GM18517 (cell line): ENCODE results near the gene ZNF473.
A peak's percentile ranks its signal among the peaks of the same experiment; 100 is the strongest.

ENCODE experiments used
- ATAC-seq: cut with Tn5 transposase; IDR thresholded peaks from one replicate; pipeline ENCODE4 v1.9.1; 2021; ENCODE audit warnings: mild to moderate bottlenecking, moderate library complexity; ENCODE audit not compliant: unreplicated experiment

ZNF473 gene

DNA sequence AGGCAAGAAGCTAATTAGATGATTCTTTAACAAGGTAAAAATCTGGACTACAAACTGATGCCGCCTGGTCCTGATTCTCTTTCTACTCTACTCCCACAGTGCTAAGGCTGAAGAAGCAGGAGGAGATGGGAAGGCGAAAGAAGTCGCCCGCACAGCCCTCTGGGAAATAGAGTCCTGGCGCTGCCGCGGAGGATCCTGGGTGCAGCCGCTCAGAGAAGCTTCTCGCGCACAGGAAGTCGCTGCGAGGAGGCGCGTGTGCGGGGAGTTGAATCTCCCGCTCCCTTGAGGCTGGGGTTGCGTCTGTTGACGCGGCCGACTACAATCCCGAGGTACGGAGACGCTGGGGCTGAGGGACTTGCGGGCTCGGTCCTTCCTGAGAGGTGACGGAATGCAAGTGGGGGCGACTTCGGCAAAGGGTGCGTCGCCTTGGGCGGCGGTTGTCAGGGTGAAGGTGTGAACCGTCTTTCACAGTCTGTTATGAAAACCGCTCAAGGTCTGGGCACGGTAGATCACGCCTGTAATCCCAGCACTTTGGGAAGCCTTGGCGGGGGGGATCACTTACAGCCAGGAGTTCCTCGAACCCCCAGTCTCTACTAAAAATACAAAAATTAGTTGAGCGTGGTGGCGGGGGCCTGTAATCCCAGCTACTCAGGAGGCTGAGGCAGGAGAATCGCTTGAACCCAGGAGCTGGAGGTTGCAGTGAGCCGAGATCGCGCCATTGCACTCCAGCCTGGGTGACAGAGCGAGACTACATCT lies at the start of gene ZNF473:
Gene ZNF473, plus strand, starts transcription at position 212 of the 756 bp plus-strand sequence. CDS start 5,078 bp downstream, outside the sequence.
- ATAC-seq = peak; percentile 59

DNA sequence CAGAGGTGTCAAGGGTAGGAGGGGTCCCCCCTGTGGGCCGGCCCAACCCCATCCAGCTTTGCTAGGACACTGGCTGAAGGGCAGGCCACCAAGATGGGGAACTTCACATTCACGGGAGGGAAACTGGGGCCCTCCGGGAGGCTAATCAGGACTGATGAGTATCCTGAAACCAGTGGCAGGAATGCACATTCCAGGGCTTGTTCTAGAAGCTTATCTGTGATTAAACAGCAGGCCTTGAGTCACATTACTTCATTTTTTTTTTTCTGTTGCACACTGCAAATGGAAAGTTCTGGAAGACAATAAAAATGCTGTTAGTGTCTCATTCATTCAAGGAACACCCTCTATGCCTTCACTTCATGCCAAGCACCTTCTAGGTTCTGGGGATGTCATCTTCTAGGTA lies 49.3 kb upstream of the ZNF473 start:
- ATAC-seq = no peak

DNA sequence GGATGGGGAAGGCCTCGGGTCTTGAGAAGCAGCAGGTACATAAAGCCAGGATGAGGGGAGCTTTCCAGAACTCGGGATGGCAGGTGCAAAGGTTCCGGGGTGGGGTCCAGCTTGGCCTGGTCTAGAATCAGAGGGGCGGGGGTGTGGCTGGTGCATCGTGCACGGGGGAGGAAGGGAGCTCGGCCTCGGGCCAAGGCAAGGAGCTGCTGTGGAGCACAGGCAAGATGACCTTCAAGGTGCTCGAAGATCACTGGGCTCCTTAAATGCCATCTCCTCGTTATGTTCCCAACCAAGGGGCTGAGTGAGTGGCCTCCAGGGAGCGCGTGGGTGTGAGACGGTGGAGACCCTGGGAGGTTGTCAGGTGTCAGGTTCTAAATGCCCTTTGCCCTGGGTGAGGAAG lies 48.7 kb upstream of the ZNF473 start:
- no peak for ATAC-seq

DNA sequence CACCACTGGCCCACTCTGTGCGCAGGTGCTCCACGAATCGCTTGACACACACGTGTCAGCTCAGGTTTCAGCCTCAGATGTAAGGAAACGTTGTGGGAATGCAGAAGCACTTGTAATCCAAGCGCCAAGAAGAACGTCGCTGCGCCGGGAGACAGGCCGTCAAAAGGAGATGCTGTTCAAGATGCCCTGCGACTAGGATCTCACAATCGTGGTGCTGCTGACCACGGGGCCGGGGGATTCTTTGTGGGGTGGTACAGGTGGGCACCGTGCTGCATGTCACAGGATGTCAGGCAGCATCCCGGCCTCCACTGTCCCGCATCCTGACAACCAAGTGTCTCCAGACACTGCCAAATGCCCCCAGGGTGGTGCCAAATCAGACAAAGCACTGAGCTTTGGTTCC lies 47.9 kb upstream of the ZNF473 start:
- ATAC-seq = no peak

DNA sequence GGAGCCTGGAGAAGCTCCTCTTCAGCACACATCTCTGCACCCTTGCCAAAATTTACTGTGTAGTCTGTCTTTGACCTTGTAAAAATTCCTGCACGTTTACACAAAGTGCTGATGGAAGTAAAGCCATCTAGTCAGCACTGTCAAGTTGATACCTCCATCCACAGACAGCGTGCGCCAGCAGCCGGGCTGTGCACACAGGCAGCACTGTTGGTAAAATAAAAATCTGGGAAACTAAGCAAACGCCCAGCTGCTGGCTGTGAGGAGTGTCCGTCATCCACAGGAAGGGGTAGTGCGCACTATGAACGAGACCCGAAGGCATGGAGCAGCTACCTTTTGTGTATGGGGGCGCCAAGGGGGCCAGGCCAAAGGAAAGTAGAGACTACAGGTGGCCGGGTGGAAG lies 47.5 kb upstream of the ZNF473 start:
- ATAC-seq = no peak

DNA sequence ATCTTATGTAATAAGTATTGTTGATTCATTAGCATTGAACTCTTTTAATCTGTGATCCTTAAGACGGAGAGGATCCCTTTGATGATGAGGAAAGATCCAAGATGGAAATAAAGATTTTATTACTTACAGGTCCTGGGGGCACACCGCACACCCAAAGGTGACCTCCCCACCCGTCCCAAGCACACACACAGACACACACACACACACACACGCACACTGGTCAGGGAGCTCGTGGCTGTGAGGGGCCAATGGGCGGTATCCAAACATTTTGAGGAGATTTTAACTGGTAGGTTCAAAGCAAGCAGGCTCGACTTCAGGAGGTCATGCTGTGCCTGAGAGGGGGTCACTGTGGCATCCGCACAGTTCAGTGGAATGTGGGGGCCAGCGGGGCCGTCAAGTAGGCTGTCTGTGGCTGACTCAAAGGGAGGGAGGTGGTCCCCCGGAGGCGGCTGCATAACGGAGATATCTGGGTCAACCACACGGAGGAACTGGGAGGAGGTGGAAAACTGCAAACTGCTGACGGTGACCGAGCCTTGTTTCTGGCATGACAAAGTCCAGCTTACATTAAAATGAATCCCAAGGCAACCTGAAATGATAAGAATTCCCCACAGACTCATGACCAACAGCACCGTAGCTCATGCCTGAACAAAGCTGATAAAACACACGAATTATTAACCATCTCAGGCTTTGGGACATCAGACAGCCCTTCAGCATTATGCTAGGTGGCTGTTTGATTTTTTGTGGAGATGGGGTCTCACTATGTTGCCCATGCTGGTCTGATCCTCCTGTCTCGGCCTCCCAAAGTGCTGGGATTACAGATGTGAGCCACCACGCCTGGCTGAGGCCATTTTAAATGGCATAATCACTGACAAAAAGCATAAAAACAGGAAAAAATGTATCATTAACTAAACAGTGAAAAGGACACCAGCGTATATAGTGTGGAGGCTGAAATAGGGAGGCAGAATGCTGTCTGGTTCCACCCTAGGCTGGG lies 43.9 kb upstream of the ZNF473 start:
- no peak for ATAC-seq

DNA sequence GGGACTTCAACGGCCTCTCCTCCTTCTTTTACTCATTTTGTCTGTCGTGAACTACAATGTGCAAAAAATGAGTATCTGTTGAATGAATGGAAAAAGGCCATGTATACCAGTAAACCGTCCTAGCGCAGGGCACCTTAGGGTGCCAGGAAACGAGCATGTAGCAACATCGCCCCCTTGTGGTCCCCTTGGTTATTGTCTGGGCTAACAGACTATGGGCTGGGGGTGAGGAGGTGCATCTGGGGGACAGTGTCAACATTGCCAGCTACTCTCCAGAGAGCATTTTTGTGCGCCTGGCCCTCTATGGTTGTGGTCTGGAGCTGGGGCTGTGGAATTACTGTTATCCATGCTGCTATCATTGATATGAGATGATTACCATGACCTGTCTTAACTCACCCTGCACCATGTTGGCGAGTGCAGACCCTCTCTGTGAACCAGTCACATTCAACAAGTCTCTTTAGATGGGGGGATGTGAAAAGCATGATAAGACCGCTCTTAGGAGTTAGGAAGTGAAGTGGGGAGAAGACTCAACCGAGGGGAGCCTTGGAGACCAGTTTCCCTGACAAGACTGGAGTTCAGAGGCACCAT lies 42.1 kb upstream of the ZNF473 start:
- ATAC-seq = no peak

DNA sequence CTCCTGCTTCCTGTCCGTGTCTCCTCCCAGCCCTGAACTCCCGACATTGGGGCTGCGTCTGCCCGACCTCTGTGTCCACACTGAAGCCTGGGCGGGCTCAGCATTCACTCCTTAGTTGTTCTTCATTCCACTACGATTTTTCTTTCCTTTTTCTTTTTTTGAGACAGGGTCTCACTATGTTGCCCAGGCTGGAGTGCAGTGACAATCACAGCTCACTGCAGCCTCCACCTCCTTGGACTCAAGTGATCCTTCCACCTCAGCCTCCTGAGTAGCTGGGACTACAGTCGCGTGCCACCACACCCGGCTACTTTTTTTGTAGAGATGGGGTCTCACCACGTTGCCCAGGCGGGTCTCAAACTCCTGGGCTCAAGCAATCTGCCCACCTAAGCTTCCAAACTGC lies 41.3 kb upstream of the ZNF473 start:
- no peak for ATAC-seq

DNA sequence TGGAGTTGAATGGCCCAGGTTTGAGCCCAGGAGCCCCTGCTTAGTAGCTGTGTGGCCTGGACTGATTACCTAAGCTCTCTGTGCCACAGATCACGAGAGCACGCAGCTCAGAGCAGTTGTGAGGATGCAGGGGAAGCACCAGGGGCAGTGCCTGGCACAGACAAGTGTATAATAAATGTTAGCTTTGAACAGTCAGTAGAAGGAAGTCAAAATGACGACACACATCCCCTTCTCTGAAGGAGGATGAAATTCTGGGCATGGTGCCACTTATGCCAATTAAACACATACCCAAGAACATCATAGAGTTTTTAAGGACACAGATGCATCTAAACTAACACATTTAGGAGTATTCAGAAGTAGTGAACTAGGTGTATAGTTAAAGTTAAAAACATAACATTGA lies 39.9 kb upstream of the ZNF473 start:
- no peak for ATAC-seq

DNA sequence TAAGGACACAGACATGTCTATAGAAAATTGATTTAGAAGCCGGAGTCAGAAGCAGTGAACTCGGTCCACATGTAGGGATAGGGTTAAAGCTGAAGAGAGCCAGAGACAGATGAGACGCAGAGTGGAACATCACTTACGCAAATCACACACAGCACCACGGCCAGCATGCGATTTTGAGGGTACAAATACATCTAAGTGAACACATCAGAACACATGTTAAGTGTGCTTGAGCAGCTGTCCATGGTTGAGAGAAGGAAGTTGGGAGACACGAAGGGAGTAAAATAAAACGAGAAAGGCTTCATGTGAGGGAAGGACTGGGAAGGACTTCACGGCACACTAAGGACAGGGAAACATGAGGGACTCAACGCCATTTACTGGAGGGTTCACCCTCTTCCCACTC lies 39.5 kb upstream of the ZNF473 start:
- no peak for ATAC-seq

DNA sequence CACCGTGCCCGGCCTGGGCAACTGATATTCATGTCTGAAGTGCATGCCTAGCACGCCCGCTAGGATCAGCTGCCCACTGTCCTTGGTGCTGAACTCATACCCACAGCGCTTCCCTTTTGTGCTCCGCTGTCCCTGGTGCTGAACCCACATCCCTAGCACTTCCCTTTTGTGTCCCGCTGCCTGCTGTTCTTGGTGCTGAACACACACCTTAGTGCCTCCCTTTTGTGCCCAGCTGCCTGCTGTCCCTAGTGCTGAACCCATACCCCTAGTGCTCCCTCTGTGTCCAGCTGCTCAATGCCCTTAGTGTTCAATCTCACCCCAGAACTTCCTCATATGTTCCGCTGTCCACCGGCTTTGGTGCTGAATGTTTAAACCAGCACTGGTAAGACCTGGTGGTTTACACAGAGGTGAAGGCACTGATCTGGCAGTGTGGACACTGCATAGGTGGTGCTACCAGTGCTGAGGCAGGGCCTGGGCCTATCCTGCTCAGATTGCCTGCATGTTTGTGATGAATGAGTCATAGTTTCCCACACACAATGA lies 38.6 kb upstream of the ZNF473 start:
- ATAC-seq = no peak

DNA sequence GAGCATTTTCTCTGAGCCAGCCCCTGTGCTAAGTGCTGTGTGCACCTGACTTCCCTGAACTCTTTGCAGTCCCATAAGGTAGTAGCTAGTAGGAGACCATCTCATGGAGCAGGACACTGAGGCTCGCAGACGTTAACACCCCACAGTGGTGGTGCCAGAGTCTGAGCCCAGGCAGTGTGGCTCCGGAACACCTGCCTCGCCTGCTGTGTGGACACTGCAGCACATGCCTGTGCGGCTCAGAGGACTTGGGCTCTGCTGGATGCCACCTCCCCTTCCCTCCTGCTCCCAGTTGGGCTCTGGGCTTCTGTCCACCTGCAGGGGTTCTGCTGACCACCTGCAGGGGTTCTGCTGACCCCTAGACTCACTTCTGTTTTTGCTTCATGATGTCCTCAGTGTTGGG lies 37.8 kb upstream of the ZNF473 start:
- no peak for ATAC-seq

DNA sequence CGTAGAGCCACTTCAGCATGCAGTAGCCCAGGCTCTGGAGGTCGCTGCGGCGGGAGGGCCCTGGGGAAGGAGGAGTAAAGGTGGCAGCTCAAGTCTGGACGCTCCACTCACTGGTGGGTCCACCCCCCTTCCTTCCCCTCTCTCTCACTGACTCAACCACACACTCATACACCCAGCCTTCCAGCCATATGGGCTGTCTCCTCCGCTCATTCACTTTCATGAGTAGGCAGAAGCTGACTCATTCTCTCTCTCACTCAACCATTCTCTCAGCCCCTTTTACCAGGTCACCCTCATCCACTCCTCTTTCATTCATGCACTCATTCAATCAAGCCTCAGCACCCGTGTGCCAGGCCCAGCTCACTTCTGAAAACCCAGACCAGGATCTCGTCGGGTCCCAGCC lies 37.4 kb upstream of the ZNF473 start:
- ATAC-seq = no peak

DNA sequence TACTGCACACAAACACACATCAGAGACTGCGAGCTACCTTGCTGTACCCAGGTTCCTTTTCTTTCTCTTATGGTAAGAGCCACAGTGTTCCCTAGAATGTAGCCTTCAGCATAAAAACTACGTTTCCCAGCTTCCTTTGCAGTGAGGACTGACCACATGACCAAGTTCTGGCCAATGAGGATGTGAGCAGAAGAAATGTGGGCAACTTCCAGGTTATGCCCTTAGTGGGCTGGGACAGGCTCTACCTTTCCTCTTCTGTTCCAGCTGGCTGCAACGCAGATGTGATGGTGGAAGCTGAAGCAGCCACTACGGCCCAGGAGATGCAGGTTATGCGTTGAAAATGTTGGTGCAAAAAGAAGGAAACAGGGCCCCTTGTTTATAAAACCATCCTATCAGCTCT lies 28.1 kb upstream of the ZNF473 start:
- no peak for ATAC-seq

DNA sequence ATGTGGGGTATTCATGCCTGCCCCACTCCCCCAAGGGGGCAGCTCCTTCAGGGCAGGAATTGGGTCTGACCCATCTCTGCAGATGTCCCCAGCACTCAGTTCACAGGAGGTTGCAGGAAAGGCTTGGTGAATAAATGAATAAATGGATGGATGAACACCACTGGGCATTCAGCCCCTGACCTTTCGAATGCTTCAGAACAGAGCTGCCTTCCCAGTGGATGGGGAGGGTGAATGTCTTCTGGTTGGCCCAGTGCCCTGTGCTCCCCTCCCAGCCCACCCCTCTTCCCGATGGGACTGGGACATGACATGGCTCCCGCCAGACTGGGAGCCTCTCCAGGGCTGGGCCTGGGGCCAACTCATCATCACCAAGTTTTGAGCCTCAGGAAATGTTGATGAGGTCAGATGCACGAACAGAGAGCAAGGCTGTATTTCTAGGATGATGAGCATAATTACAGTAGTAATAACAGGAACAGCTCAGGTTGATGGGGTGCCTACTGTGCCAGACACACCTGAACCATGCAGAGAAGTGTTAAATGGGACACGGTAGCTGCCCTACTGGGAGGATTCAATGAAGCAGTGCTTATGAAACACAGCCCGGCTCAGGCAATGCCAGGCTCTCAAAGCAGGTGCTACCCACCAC lies 26.3 kb upstream of the ZNF473 start:
- ATAC-seq = no peak

DNA sequence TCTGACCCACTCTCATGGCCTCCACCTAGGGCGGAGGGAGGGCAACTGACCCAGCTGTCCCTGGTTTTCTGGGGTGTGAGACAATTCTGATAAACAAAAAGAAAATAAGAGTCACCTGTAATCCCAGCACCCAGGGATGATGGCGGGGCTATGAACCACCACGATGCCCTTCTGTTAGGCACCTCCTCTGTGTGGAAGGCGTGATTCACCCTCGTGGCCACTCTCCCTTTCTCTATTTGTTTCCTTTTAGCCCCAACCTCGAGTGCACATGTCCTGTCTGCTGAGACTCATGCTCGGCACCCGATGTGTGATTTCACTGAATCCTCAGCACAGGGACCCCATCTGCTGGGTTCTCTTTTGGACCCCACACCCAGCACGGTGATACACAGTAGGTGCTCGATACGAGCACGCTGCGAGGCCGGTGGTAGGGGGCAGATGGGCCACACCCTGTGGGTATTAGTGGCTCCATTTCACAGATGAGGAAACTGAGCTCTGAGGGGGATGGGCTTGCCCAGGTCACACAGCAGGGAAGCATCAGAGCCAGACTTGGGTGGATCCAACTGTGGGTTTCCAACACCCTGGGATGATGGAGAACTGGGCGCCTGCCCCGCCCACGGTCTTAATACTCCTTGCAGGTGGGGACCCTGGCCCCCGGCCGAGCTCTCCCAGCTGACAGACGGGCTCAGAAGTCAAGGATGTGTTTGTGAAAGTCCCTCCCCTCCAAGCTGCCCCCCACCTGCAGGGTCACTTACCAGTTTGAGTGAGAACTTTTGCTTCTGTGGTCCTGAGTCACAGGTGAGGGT lies 25.6 kb upstream of the ZNF473 start:
- no peak for ATAC-seq

DNA sequence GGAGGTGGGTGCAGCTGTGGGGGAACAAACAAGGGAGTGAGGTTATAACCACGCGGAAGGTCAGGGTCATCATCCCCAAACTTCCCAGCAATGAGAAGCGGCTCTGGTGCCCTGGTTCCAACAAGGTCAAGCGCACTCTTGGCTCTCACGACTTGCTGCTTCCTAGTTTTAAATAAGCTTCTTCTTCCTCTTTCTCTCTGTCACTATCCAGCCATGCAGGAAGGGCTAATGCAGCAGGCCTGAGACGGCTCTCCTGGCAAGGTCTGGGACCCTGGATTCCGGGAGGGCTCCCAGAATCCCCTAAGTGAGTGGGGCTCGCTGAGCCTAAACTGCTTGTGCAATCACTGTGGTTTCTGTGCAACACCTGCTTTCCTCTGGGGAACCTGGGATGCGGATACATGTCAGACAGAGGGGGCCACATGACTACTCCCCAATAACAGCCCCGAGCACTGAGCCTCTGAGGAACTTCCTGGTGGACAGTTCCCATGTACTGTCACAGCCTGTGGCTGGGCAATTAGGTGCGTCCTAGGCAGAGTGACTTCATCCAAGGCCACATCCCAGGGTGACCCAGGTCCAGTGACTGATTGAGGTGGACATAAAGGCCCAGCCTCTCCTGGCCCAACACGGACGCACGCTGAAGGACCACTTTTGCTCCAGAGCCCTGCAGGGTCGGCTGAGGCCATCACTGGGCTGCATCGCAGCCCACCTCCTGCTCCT lies 24.8 kb upstream of the ZNF473 start:
- ATAC-seq = no peak

DNA sequence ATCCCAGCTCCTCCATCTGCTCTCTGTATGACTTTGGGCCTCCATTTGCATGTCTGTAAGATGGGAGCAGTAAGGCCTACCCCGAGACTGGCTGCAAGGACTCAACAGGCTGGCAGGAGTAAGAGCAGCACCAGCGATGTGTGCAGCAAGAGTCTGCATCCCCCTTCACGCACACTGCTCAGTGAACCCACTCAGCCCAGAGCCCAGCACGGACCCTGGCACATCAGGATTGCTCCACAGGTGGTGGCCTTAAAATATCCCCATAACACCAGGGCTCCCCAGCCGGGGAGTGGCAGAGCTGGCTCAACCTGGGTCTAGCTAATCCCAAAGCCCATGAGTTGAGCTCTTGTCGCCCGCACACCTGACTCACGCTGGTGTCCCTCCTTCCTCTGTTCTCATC lies 24.0 kb upstream of the ZNF473 start:
- ATAC-seq = no peak

DNA sequence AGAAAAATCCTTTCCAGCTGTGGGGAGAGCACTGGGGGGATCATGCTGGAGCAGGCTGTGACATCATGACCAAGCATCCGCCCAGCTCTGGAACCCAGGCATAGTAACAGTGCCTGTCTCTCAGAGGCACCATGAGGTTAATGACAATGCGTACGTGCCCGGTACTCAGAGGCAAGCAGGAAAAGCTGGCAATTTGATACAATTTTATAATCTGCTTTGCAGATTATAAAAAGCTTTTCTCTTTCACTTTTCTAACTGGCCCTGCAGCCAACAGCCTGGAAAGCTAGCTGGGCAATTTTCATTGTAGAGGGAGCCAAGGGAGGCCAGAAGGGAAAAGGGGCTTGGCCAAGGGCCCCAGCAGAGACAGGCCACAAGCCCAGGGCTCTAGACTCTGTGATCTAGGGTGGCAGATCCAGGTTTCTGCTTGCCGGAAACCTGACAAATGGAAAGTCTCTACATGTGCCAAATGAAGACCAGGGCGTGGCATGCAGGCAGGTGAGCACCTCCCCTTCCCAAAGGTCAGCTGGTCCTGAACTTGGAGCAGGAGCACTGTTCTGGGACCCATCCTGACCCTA lies 23.3 kb upstream of the ZNF473 start:
- no peak for ATAC-seq
